ENCODE results near the gene UBE2F. TPM values are rescaled to one million over a fixed set of nuclear protein-coding genes. Genes with fewer than 3 reads are reported as not detected.

Gene UBE2F
- total and polyA plus RNA-seq, 2 of the 13 experiments (the other 11 are each of a cell fraction or from before 2014, with no cell fraction given): 35.4 to 73.1 TPM

GRCh38 chr2:238077292-238077691 is 110.5 kb downstream of the UBE2F start (continued):
- TF ChIP-seq RNF219 (CRISPR knock-in tag; IDR thresholded peaks at IDR 0.05): no peak
- TF ChIP-seq, protein P1, sequence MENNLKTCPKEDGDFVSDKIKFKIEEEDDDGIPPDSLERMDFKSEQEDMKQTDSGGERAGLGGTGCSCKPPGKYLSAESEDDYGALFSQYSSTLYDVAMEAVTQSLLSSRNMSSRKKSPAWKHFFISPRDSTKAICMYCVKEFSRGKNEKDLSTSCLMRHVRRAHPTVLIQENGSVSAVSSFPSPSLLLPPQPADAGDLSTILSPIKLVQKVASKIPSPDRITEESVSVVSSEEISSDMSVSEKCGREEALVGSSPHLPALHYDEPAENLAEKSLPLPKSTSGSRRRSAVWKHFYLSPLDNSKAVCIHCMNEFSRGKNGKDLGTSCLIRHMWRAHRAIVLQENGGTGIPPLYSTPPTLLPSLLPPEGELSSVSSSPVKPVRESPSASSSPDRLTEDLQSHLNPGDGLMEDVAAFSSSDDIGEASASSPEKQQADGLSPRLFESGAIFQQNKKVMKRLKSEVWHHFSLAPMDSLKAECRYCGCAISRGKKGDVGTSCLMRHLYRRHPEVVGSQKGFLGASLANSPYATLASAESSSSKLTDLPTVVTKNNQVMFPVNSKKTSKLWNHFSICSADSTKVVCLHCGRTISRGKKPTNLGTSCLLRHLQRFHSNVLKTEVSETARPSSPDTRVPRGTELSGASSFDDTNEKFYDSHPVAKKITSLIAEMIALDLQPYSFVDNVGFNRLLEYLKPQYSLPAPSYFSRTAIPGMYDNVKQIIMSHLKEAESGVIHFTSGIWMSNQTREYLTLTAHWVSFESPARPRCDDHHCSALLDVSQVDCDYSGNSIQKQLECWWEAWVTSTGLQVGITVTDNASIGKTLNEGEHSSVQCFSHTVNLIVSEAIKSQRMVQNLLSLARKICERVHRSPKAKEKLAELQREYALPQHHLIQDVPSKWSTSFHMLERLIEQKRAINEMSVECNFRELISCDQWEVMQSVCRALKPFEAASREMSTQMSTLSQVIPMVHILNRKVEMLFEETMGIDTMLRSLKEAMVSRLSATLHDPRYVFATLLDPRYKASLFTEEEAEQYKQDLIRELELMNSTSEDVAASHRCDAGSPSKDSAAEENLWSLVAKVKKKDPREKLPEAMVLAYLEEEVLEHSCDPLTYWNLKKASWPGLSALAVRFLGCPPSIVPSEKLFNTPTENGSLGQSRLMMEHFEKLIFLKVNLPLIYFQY (CRISPR knock-in tag; IDR thresholded peaks at IDR 0.05; ENCODE audit: borderline replicate concordance): no peak
- TF ChIP-seq SOX13 (IDR thresholded peaks at IDR 0.05): no peak
- peak in 1 of 2 experiments; percentile 41; a peak in 1 of 4 replicates for TF ChIP-seq SOX13 (CRISPR knock-in tag; conservative IDR thresholded peaks at IDR 0.05 in 1 of 2, IDR thresholded peaks at IDR 0.05 in 1 of 2)
- no peak for TF ChIP-seq ZNF619 (CRISPR knock-in tag; IDR thresholded peaks at IDR 0.05)
- TF ChIP-seq ZNF260 (CRISPR knock-in tag; IDR thresholded peaks at IDR 0.05; ENCODE audit: borderline replicate concordance, low read depth): no peak
- TF ChIP-seq, protein P2, sequence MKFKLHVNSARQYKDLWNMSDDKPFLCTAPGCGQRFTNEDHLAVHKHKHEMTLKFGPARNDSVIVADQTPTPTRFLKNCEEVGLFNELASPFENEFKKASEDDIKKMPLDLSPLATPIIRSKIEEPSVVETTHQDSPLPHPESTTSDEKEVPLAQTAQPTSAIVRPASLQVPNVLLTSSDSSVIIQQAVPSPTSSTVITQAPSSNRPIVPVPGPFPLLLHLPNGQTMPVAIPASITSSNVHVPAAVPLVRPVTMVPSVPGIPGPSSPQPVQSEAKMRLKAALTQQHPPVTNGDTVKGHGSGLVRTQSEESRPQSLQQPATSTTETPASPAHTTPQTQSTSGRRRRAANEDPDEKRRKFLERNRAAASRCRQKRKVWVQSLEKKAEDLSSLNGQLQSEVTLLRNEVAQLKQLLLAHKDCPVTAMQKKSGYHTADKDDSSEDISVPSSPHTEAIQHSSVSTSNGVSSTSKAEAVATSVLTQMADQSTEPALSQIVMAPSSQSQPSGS (CRISPR knock-in tag; IDR thresholded peaks at IDR 0.05): no peak
- no peak for TF ChIP-seq ZSCAN29 (CRISPR knock-in tag; conservative IDR thresholded peaks at IDR 0.05)
- TF ChIP-seq, protein P3, sequence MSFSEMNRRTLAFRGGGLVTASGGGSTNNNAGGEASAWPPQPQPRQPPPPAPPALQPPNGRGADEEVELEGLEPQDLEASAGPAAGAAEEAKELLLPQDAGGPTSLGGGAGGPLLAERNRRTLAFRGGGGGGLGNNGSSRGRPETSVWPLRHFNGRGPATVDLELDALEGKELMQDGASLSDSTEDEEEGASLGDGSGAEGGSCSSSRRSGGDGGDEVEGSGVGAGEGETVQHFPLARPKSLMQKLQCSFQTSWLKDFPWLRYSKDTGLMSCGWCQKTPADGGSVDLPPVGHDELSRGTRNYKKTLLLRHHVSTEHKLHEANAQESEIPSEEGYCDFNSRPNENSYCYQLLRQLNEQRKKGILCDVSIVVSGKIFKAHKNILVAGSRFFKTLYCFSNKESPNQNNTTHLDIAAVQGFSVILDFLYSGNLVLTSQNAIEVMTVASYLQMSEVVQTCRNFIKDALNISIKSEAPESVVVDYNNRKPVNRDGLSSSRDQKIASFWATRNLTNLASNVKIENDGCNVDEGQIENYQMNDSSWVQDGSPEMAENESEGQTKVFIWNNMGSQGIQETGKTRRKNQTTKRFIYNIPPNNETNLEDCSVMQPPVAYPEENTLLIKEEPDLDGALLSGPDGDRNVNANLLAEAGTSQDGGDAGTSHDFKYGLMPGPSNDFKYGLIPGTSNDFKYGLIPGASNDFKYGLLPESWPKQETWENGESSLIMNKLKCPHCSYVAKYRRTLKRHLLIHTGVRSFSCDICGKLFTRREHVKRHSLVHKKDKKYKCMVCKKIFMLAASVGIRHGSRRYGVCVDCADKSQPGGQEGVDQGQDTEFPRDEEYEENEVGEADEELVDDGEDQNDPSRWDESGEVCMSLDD (CRISPR knock-in tag; IDR thresholded peaks at IDR 0.05; ENCODE audit: borderline replicate concordance): no peak
- TF ChIP-seq ZNF431 (CRISPR knock-in tag; IDR thresholded peaks at IDR 0.05; ENCODE audit: borderline replicate concordance, low read depth): no peak
- no peak for TF ChIP-seq ZNF570 (CRISPR knock-in tag; IDR thresholded peaks at IDR 0.05; ENCODE audit: borderline replicate concordance)
- TF ChIP-seq, protein P4, sequence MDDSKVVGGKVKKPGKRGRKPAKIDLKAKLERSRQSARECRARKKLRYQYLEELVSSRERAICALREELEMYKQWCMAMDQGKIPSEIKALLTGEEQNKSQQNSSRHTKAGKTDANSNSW (CRISPR knock-in tag; IDR thresholded peaks at IDR 0.05; ENCODE audit: borderline replicate concordance): no peak
- TF ChIP-seq ZNF468 (CRISPR knock-in tag; IDR thresholded peaks at IDR 0.05): no peak
- no peak for TF ChIP-seq TFDP2 (CRISPR knock-in tag; IDR thresholded peaks at IDR 0.05)
